Measurements from ENCODE around the gene USP6NL.
A peak's percentile ranks its signal among the peaks of the same experiment; 100 is the strongest.

The USP6NL gene

GRCh38 chr10:11472158-11472753 is 139.2 kb downstream of the USP6NL start:
- FAIRE-seq: peak; percentile 84

DNA sequence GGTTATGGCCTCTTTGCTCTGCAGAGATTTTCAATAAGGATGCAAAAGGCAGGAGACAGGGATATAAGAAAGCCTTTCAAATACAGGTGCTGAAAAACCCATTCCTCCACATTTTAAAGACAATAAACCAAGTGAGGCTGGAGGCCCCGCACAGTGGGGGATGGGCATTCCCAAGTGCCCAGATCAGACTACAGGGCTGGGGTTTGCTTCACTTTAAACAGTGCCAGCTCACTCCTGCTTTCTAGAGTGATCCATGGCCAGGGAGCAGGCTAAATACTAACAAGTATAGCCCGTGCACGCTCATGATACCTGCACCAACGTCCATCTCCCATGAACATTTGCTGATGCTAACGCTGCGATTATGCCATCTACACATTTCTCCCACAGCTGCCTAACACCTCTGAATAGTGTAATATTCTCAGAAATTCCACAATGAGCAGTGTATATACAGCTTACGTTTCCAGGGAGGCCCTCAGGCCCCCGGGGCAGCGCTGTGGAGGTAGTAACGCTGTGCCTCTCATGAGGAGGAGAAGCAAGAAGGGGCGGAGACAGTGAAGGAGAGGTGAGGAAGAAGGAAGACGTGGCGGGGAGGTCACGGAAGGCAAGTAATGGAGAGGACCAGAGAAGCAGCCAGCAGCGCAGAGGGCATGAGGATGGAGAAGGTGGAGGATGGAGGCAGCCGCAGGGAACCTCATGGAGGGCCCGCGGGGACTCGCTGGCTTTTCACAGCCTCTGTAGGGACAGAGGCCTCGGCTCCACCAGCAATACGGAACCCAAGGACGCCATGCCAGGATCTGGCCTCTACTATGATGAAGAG is 141.7 kb downstream of the USP6NL start:
- FAIRE-seq: no peak

DNA sequence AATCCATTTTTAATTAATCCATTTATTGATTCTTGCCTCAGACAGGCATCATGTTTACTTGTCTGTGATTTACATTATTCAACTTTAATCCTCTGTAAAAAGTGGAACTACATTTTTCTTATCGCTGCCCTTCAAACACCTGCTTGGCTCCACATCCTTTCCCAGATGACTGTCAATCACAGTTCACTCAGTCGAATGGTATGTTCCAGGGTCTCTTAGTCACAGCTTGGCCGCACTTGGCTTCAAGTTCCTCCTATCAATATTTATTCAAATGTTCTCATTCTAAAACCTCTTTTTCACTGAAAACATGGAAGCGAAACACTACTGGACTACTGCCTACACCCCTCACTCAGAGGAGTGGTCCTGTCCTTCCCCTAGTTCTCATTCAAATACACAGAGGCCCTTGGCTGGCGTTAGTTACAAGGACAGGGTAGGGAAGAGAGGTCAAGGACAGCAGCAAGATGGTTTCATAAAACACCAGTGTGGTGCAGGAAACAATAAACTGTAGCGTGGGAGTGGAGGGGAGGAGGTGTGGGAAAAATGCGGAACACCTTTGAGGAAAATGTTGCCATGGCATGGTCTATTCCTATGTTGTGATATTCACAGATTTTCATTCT is 143.2 kb downstream of the USP6NL start:
- FAIRE-seq: no peak

- no peak for FAIRE-seq
Observed at GRCh38 chr10:11465406-11465805, 146.0 kb downstream of the USP6NL start.

GRCh38 chr10:11463111-11463510 is 148.3 kb downstream of the USP6NL start:
- no peak for FAIRE-seq

GRCh38 chr10:11462071-11462470 is 149.4 kb downstream of the USP6NL start:
- no peak for FAIRE-seq

- no peak for FAIRE-seq
Observed at GRCh38 chr10:11457336-11457735, 154.1 kb downstream of the USP6NL start.

- no peak for FAIRE-seq
Observed at GRCh38 chr10:11454958-11455566, 156.4 kb downstream of the USP6NL start.

GRCh38 chr10:11454160-11454559 is 157.3 kb downstream of the USP6NL start:
- no peak for FAIRE-seq

- no peak for FAIRE-seq
Observed at GRCh38 chr10:11451640-11452260, 159.7 kb downstream of the USP6NL start.

- FAIRE-seq: no peak
Observed at GRCh38 chr10:11450427-11450826, 161.0 kb downstream of the USP6NL start.

DNA sequence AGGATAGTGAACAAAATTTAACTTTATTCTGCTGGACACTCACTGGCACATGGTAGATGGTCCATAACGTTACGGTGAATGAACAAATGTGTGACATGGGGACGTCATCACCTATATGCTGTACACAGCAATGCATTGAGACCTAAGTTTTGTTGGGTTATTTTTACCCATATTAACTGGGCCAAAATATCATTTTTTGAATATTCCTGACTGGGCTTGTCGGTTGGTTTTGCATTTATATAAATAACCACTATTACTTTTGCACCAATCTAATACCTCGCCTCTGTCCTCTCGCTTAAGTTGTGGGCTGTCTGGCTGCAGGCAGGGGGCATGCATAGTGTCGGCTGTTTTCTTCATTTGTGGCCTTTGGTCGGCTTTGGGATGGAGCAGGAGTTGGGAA is 161.7 kb downstream of the USP6NL start:
- no peak for FAIRE-seq

DNA sequence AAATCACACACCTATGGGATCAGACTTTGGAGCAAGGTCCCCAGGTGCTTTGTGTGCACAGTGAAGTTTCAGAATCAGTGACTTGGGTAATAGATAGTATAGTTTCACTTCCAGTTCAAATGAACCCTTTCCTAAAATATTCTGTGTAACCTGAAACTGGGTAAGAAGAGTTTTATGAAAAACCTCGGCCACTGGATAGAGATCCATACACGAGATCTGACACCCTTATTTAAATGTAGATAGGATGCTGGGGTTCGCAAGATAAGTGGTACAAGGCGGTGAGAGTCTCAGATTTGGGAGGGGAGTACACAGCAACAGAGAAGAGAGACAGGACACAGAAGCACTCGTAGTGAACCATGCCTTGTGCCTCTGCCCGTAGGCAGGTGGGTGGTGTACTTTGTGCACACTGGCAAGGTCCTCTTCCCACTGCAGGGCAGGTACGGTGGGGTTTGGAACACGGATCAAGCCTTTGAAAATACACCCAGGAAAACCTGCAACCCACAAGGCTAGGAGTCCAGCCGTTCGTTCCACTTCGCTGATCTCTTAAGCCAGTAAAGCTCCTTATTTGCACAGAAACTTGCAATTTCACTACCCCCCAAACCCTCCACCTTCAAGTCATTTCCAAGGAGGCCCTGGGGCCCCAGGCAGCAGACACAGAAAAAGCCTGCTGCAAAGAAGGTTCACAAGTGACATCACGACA is 162.8 kb downstream of the USP6NL start:
- no peak for FAIRE-seq

- no peak for FAIRE-seq
Observed at GRCh38 chr10:11448190-11448544, 163.3 kb downstream of the USP6NL start.

GRCh38 chr10:11447586-11447985 is 163.9 kb downstream of the USP6NL start:
- FAIRE-seq: no peak

GRCh38 chr10:11446864-11447263 is 164.6 kb downstream of the USP6NL start:
- no peak for FAIRE-seq

DNA sequence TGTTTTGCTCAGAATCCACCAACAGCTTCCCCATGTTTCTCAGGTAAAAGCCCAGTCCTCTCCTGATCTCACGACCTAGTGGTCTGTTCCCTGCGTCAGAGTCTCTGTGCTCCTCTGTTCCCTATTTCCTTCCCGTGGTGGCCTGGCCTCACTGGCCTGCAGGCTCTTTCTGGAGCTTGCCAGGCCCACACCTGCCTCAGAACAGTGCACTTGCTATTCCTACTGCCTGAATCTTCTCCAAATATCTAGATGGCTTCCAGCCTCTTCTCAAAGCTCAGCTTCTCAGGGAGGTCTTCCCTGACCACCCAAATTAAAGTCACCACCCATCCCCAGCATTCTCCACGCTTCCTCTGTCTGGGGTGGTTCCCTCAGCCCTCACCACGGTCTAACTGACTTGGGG is 165.3 kb downstream of the USP6NL start:
- FAIRE-seq: no peak

- FAIRE-seq: no peak
Observed at GRCh38 chr10:11444531-11445228, 166.8 kb downstream of the USP6NL start.

GRCh38 chr10:11444155-11444530 is 167.3 kb downstream of the USP6NL start:
- FAIRE-seq: no peak

GRCh38 chr10:11443468-11444154 is 167.8 kb downstream of the USP6NL start:
- FAIRE-seq: no peak

GRCh38 chr10:11442001-11442773 is 169.3 kb downstream of the USP6NL start:
- no peak for FAIRE-seq
